A204.1 (cell line): ENCODE data around the gene CYP2A7.
"Not testable (repeated sequence)": the region's sequence is repeated elsewhere in the genome, so short reads cannot be mapped to it uniquely, and the experiment has no call there.

ENCODE experiments used
- FAIRE-seq: peaks from 2 replicates; lab custom pipeline; 2012; peaks lifted over from hg19 to GRCh38; lab: Jason Lieb, UNC

The CYP2A7 gene

GRCh38 chr19:40899964-40900363 lies 17.9 kb upstream of the CYP2A7 start:
- FAIRE-seq = not testable (repeated sequence)

DNA sequence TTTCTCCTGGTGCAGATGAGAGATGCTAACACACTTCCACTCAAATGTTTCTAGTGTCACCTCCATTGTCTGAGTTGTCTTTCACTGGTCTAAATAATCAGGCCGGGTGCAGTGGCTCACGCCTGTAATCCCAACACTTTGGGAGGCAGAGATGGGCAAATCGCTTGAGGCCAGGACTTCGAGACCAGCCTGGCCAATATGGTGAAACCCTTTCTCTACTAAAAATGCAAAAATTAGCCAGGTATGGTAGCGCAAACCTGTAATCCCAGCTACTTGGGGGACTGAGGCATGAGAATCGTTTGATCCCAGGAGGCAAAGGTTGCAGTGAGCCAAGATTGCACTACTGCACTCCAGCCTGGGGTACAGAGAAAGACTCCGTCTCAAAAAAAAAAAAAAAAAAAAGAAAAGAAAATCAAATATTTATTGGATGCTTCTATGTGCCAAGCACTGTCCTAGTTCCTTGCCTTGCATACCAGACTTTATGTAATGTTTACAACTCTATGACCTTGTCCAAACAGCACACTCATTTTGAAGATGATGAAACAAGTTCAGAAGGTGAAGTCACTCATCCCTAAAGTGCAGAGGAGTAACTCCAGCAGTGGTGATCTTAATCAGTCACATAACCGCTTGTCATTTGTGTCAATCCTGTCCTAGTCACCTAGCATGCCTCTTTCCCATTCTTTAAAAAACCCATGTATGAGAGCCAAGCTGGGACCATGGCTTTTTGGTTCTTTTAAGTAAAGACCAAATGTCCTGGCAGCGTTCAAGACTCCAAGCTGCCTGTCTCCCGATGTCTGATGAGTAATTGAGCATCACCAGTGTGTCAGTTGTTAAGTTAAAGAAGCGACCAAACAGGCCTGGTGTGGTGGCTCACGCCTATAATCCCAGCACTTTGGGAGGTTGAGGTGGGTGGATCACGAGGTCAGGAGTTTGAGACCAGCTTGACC lies 15.1 kb upstream of the CYP2A7 start:
- not testable (repeated sequence) for FAIRE-seq

GRCh38 chr19:40896418-40896796 lies 14.4 kb upstream of the CYP2A7 start:
- no peak for FAIRE-seq

DNA sequence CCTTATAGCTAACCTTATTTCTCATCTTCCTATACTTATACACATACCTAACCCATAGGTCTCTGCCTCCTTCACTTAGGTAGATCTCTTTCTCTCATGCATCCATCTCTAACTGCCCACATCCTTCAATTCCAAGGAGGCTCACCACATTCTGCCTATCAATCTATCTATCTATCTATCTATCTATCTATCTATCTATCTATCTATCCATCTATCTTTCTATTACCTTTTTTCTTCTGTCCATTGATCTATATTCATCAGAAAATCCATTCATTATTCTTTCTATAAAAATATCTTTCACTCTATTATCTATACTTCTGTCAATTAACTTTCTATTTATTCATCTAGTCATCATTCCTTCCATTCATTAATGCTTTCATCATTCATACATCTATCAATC lies 11.1 kb upstream of the CYP2A7 start:
- no peak for FAIRE-seq

DNA sequence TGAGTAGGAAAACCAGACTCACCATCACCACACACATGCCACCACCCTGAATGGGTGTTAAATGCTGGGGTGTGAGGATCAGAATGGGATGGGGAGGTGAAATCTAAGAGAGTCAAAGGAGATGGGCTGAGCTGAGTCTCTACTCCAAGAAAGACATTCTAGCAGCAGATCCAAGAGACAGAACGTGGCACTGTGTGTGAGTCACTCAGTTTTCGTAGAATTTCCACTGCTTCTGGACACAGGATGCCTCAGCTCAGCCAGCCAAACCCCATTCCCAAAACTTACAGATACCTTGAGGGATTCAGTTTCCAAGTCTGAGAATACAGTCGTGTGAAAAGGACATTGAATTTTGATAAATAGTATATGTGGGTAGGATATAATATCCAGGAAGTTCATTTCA lies 7.3 kb upstream of the CYP2A7 start:
- no peak for FAIRE-seq

- FAIRE-seq = no peak
Observed at GRCh38 chr19:40888191-40888590, 6.2 kb upstream of the CYP2A7 start.

DNA sequence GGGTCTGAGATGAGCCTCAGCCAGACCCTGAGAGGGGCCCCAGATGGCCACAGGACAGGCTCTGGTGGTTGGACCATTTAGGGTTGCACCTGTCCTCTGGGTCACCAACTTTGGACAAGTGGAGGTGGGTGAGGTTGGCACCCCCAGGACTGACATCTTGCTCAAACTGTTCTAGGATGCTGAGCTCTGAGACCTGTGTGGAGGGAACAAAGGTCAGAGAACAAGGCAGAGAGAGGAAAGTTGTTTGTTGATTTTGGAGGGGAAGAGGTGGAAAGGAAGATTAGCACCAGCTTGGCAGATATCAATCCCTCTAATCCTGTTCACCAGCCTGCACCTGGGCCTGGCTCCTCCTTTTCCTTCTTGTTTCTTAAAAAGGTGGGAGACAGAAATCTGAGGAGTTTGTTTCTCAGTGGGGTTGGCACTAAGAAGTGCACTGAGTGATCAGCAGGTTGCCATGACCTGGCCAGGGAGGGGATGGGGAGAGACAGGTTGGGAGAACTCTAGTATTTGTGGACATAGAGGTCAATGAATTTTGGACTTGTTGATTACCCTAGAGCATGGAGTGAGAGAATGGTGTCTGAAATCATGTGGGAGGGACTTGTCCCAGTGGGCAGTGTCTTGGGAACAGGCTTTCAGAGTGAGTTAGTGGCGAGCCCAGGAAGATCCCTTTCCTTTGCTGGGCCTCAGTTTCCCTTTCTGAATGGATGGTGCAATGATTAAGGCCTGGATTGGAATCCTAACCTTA lies 2.3 kb upstream of the CYP2A7 start:
- not testable (repeated sequence) for FAIRE-seq

GRCh38 chr19:40879349-40879748 lies 2.7 kb downstream of the CYP2A7 start:
- not testable (repeated sequence) for FAIRE-seq

- FAIRE-seq = not testable (repeated sequence)
Observed at GRCh38 chr19:40875526-40875951, 6.5 kb downstream of the CYP2A7 start.

DNA sequence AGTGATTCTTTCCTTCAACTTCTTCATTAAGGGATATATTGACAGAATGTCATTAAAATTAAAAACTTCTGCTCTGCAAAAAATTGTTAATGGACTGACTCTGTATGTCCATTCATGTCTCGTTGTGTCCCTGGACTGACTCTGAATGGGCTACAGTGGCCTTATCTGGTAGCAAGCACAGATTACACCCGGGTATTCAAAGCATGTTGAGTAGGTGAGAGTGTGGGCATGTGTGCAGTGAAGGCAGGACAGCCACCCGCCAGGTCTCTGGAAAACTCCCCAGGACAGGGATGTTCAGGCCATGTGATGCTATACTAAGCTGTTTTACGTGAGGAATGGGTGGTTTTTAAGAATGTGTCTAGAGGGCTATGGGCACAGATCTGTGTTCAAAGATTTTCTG lies 7.2 kb downstream of the CYP2A7 start:
- FAIRE-seq = not testable (repeated sequence)

GRCh38 chr19:40873873-40874272 lies 8.2 kb downstream of the CYP2A7 start:
- FAIRE-seq = not testable (repeated sequence)

- FAIRE-seq = no peak
Observed at GRCh38 chr19:40872209-40872608, 9.8 kb downstream of the CYP2A7 start.

GRCh38 chr19:40867701-40868100 lies 14.3 kb downstream of the CYP2A7 start:
- FAIRE-seq = no peak

DNA sequence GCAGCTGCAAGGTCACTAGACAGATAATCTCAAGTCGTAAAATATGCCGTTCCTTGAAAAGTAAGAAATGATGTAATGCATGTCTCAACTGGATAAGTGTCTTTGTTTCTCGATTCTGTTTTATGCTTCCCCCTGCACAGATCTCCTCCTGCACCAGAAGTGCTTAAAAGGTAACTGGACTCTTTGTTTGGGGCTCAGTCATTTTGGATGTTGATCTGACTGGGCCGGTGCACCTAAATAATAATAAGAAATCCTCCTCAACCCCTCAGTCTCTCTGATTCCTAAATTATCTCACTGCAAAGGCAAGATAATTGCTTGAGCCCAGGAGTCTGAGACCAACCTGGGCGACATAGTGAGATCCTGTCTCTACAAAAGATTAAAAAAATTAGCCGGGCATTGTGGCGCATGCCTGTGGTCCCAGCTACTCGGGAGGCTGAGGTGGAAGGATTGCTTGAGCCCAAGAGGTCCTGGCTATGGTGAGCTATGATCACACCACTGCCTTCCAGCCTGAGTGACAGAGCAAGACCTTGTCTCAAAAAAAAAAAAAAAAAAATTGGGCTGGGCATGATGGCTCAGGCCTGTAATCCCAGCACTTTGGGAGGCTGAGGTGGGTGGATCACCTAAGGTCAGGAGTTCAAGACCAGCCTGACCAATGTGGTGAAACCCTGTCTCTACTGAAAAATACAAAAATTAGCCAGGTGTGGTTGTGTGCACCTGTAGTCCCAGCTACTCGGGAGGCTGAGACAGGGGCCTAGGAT lies 17.1 kb downstream of the CYP2A7 start:
- not testable (repeated sequence) for FAIRE-seq

GRCh38 chr19:40862785-40863184 lies 19.2 kb downstream of the CYP2A7 start:
- no peak for FAIRE-seq

DNA sequence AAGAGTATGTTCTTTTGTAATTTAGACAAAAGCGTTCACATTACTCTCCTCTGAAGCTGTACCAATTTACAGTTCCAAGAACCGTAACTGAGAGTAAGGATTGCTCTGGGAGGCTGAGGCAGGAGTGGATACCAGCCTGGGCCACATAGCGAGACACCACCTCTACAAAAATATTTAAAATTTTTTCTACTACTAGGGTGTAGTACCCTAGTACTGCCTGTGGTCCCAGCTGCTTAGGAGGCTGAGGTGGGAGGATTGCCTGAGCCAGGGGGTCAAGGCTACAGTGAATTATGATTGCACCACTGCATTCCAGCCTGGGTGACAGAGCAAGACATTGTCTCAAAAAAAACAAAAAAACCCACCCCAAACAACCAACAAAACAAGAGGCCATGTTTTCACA lies 19.7 kb downstream of the CYP2A7 start:
- no peak for FAIRE-seq

DNA sequence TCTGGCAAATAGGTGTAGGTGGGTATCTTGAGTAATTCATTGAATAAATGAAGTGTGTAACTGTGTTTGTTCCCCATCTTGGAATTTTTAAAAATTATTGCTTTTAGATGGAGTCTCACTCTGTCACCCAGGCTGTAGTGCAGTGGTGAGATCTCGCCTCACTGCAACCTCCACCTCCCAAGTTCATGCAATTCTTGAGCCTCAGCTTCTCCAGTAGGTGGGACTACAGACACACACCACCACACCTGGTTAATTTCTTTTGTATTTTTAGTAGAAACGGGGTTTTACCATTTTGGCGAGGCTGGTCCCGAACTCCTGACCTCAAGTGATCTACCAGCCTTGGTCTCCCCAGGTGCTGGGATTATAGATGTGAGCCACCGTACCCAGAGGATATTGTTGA lies 23.9 kb downstream of the CYP2A7 start:
- no peak for FAIRE-seq

DNA sequence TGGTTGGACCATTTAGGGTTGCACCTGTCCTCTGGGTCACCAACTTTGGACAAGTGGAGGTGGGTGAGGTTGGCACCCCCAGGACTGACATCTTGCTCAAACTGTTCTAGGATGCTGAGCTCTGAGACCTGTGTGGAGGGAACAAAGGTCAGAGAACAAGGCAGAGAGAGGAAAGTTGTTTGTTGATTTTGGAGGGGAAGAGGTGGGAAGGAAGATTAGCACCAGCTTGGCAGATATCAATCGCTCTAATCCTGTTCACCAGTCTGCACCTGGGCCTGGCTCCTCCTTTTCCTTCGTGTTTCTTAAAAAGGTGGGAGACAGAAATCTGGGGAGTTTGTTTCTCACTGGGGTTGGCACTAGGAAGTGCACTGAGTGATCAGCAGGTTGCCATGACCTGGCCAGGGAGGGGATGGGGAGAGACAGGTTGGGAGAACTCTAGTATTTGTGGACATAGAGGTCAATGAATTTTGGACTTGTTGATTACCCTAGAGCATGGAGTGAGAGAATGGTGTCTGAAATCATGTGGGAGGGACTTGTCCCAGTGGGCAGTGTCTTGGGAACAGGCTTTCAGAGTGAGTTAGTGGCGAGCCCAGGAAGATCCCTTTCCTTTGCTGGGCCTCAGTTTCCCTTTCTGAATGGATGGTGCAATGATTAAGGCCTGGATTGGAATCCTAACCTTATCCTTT lies 29.4 kb downstream of the CYP2A7 start:
- not testable (repeated sequence) for FAIRE-seq

DNA sequence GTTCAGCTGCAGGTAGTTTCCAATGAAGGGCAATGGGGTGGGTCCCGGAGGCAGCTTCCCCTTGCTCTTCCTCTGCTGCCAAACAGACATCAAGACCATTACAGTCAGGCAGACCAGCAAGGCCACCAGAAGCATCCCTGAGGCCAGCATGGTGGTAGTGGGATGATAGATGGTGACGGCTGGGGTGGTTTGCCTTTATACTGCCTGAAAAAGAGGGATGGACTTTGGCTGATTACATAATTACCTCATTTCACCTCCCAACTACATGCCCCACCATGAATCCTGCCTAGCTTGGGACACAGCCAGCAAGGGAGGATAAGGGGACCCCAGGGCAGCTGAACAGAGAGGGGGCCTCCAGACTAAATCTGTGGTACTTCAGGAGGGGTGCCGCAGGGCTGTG lies 31.8 kb downstream of the CYP2A7 start, which contains the start of gene CYP2A6:
CYP2A6 (minus strand) TSS at position 171 of the 400 bp plus-strand sequence; CDS start at position 150, 21 bp downstream.
- FAIRE-seq = not testable (repeated sequence)

GRCh38 chr19:40846722-40847121 lies 35.3 kb downstream of the CYP2A7 start:
- not testable (repeated sequence) for FAIRE-seq

- FAIRE-seq = not testable (repeated sequence)
Observed at GRCh38 chr19:40843653-40844052, 38.4 kb downstream of the CYP2A7 start.
